ENCODE results near the gene ZNF555. TPM values are rescaled to one million over a fixed set of nuclear protein-coding genes. Genes with fewer than 3 reads are reported as not detected.
A peak's percentile ranks its signal among the peaks of the same experiment; 100 is the strongest.

ZNF555 gene
- total and polyA plus RNA-seq, 2 of the 13 experiments (the other 11 are each of a cell fraction or from before 2014, with no cell fraction given), result 5.0 to 8.0 TPM

DNA sequence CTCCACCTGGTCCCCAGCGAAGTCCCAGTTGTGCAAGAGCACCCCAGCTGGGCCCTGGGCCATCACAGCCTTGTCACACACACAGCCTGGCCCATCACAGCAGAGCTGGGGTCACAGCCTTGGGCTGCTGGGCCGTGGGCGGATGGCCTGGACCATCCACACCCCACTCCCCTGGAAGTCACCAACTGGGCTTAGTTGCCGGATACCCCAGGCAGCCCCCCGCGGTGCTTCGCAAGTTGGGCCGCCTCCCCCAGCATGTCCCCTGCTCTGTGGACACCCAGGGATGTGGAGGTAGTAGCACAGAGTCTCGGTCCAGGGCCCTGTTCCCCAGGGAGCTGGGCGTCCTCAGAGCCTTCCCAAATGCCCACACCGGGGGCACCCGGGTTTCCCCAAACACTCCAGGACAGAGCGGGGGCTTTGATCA lies 26.1 kb upstream of the ZNF555 start (continued):
- TF ChIP-seq, protein P1, sequence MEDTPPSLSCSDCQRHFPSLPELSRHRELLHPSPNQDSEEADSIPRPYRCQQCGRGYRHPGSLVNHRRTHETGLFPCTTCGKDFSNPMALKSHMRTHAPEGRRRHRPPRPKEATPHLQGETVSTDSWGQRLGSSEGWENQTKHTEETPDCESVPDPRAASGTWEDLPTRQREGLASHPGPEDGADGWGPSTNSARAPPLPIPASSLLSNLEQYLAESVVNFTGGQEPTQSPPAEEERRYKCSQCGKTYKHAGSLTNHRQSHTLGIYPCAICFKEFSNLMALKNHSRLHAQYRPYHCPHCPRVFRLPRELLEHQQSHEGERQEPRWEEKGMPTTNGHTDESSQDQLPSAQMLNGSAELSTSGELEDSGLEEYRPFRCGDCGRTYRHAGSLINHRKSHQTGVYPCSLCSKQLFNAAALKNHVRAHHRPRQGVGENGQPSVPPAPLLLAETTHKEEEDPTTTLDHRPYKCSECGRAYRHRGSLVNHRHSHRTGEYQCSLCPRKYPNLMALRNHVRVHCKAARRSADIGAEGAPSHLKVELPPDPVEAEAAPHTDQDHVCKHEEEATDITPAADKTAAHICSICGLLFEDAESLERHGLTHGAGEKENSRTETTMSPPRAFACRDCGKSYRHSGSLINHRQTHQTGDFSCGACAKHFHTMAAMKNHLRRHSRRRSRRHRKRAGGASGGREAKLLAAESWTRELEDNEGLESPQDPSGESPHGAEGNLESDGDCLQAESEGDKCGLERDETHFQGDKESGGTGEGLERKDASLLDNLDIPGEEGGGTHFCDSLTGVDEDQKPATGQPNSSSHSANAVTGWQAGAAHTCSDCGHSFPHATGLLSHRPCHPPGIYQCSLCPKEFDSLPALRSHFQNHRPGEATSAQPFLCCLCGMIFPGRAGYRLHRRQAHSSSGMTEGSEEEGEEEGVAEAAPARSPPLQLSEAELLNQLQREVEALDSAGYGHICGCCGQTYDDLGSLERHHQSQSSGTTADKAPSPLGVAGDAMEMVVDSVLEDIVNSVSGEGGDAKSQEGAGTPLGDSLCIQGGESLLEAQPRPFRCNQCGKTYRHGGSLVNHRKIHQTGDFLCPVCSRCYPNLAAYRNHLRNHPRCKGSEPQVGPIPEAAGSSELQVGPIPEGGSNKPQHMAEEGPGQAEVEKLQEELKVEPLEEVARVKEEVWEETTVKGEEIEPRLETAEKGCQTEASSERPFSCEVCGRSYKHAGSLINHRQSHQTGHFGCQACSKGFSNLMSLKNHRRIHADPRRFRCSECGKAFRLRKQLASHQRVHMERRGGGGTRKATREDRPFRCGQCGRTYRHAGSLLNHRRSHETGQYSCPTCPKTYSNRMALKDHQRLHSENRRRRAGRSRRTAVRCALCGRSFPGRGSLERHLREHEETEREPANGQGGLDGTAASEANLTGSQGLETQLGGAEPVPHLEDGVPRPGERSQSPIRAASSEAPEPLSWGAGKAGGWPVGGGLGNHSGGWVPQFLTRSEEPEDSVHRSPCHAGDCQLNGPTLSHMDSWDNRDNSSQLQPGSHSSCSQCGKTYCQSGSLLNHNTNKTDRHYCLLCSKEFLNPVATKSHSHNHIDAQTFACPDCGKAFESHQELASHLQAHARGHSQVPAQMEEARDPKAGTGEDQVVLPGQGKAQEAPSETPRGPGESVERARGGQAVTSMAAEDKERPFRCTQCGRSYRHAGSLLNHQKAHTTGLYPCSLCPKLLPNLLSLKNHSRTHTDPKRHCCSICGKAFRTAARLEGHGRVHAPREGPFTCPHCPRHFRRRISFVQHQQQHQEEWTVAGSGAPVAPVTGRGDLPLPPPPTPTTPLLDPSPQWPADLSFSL (CRISPR knock-in tag; IDR thresholded peaks at IDR 0.05), result no peak
- TF ChIP-seq, protein P2, sequence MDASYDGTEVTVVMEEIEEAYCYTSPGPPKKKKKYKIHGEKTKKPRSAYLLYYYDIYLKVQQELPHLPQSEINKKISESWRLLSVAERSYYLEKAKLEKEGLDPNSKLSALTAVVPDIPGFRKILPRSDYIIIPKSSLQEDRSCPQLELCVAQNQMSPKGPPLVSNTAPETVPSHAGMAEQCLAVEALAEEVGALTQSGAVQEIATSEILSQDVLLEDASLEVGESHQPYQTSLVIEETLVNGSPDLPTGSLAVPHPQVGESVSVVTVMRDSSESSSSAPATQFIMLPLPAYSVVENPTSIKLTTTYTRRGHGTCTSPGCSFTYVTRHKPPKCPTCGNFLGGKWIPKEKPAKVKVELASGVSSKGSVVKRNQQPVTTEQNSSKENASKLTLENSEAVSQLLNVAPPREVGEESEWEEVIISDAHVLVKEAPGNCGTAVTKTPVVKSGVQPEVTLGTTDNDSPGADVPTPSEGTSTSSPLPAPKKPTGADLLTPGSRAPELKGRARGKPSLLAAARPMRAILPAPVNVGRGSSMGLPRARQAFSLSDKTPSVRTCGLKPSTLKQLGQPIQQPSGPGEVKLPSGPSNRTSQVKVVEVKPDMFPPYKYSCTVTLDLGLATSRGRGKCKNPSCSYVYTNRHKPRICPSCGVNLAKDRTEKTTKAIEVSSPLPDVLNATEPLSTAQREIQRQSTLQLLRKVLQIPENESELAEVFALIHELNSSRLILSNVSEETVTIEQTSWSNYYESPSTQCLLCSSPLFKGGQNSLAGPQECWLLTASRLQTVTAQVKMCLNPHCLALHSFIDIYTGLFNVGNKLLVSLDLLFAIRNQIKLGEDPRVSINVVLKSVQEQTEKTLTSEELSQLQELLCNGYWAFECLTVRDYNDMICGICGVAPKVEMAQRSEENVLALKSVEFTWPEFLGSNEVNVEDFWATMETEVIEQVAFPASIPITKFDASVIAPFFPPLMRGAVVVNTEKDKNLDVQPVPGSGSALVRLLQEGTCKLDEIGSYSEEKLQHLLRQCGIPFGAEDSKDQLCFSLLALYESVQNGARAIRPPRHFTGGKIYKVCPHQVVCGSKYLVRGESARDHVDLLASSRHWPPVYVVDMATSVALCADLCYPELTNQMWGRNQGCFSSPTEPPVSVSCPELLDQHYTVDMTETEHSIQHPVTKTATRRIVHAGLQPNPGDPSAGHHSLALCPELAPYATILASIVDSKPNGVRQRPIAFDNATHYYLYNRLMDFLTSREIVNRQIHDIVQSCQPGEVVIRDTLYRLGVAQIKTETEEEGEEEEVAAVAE (CRISPR knock-in tag; IDR thresholded peaks at IDR 0.05; ENCODE audit: borderline replicate concordance), result no peak
- TF ChIP-seq, protein P3, sequence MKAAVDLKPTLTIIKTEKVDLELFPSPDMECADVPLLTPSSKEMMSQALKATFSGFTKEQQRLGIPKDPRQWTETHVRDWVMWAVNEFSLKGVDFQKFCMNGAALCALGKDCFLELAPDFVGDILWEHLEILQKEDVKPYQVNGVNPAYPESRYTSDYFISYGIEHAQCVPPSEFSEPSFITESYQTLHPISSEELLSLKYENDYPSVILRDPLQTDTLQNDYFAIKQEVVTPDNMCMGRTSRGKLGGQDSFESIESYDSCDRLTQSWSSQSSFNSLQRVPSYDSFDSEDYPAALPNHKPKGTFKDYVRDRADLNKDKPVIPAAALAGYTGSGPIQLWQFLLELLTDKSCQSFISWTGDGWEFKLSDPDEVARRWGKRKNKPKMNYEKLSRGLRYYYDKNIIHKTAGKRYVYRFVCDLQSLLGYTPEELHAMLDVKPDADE (CRISPR knock-in tag; IDR thresholded peaks at IDR 0.05), result no peak
- peak; percentile 68 for TF ChIP-seq AGO1 (IDR thresholded peaks at IDR 0.05; ENCODE audit: low read depth, low read length, poor library complexity, severe bottlenecking)
- TF ChIP-seq AGO2 (optimal IDR thresholded peaks at IDR 0.05; ENCODE audit: low read depth, low read length), result peak; percentile 65
- TF ChIP-seq RBAK (CRISPR knock-in tag; IDR thresholded peaks at IDR 0.05), result no peak
- TF ChIP-seq ZNF33B (CRISPR knock-in tag; IDR thresholded peaks at IDR 0.05), result no peak
- no peak for TF ChIP-seq ZNF3 (CRISPR knock-in tag; IDR thresholded peaks at IDR 0.05)
- TF ChIP-seq ERF (CRISPR knock-in tag; IDR thresholded peaks at IDR 0.05), result no peak
- no peak for TF ChIP-seq ZC3H4 (CRISPR knock-in tag; IDR thresholded peaks at IDR 0.05; ENCODE audit: borderline replicate concordance)
